ENCODE measurements around the gene EXOC3.

Gene EXOC3

GRCh38 chr5:478982-479535 lies 36.1 kb downstream of the EXOC3 start:
- CTCF ChIA-PET = no interaction called here
- TF ChIP-seq, protein P1, sequence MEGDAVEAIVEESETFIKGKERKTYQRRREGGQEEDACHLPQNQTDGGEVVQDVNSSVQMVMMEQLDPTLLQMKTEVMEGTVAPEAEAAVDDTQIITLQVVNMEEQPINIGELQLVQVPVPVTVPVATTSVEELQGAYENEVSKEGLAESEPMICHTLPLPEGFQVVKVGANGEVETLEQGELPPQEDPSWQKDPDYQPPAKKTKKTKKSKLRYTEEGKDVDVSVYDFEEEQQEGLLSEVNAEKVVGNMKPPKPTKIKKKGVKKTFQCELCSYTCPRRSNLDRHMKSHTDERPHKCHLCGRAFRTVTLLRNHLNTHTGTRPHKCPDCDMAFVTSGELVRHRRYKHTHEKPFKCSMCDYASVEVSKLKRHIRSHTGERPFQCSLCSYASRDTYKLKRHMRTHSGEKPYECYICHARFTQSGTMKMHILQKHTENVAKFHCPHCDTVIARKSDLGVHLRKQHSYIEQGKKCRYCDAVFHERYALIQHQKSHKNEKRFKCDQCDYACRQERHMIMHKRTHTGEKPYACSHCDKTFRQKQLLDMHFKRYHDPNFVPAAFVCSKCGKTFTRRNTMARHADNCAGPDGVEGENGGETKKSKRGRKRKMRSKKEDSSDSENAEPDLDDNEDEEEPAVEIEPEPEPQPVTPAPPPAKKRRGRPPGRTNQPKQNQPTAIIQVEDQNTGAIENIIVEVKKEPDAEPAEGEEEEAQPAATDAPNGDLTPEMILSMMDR (IDR thresholded peaks at IDR 0.05; ENCODE audit: insufficient read depth, low read length, missing control alignments) = no peak
- H3K4me3 ChIP-seq (ENCODE audit: low read depth, low read length) = no peak overlapping the region
- POLR2A ChIA-PET = interaction anchor here (0.6 kb wide), 1 partner anchor 45 kb away, joined by 3 read pairs; no protein-coding TSS in a partner anchor
- DNase-seq (ENCODE audit: low read depth, low spot score) = no peak

DNA sequence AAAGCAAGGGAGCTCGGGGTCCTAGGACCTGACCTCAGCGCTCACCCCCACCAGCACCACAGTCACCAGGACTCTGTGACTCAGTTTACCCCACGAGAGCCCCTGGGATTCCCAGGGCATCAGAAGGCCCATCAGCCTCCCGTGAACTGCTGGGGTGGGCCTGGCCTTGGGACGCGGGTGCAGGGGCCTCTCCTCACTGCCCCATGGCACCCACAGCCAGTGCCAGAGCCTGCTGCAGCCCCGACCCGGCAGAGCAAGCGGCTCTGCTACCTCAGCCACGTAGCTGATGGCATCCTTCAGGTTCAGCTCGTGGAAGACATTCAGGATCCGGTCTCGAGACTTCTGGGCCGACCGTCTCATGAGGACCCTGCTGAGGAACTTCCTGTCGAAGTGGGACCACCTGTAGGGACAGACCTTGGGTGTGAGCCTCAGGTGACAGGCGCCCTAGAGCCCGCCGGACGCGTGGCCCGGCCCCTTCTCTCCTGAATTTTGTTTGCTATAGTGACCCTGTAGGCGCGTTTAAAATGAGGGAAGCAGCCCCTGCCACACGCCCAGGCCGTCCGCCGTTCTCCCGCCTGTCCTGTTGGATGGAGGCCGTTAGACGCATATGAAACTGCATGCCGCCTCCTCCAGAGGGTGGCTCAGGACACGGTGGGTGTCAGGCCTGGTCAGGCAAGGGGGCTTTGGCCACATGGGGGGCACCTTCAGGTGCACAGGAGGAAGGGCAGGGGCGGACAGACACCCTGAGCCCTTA lies 36.8 kb downstream of the EXOC3 start:
- ChIA-PET CTCF (no interaction called here), POLR2A (interaction anchor here (0.6 kb wide), 1 partner anchor 46 kb away, joined by 3 read pairs; no protein-coding TSS in a partner anchor)
- DNase-seq (ENCODE audit: low read depth, low spot score) = no peak
- TF ChIP-seq, protein P1 (IDR thresholded peaks at IDR 0.05; ENCODE audit: insufficient read depth, low read length, missing control alignments) = no peak
- no peak overlapping the region for H3K4me3 ChIP-seq (ENCODE audit: low read depth, low read length)

DNA sequence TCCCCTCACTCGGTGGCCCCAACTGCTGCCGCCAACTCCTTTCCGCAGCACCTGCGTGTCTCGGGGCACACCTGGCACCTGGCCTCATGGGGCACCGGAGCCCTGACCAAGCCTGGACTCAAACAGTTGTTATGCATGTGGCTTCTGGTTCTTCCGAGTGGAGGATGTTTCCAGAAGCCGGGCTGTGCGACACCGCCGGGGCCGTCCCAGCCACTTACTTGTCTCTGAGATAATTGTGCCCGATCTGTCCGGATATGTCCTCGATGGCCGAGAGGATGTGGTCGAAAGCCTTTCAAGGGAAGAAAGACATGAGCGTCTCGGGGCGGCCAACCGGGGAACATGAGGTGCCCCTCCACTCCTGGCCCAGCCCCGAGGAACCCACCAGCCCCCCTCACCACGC lies 38.4 kb downstream of the EXOC3 start:
- CTCF ChIA-PET = no interaction called here
- TF ChIP-seq, protein P1 (IDR thresholded peaks at IDR 0.05; ENCODE audit: insufficient read depth, low read length, missing control alignments) = no peak
- POLR2A ChIA-PET = no interaction called here
- DNase-seq (ENCODE audit: low read depth, low spot score) = no peak
- H3K4me3 ChIP-seq (ENCODE audit: low read depth, low read length) = no peak overlapping the region

DNA sequence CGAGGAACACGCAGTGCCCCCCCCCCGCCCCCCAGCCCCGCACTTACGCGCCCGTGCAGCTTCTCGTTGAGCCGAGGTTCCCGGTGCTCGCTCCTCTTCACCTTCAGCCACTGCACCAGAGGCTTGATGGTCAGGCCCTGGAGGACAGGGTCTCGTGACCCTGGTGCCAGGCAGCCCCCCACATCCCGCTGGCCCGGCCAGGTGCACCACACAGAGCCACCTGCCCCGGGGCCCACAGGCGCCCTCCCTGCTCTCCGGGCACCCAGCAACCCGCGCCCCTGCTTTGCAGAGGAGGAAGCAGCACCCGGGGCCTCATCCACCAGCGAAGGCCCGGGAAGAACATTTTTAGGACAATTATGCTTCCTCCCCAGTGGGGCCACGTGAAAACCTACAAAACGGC lies 39.0 kb downstream of the EXOC3 start:
- POLR2A ChIA-PET = no interaction called here

DNA sequence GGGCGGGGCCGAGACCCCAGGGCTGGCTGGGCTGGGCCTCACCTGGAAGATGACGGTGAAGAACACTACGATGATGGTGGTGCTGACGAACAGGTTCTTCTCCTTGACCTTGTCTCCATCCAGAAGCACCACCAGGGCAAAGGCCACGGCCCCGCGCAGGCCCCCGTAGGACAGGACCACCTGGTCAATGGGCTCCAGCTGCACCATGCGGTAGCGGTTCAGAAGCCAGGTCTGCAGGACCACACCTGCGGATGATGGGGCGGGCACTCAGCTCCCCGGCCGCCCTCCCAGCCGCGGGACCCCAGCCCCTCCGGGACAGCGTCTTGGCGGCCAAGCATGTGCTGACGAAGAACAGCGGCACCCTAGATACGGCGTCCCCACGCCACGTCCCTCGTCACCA lies 39.5 kb downstream of the EXOC3 start:
- TF ChIP-seq, protein P1 (IDR thresholded peaks at IDR 0.05; ENCODE audit: insufficient read depth, low read length, missing control alignments) = no peak
- CTCF ChIA-PET = no interaction called here
- DNase-seq (ENCODE audit: low read depth, low spot score) = no peak
- POLR2A ChIA-PET = no interaction called here
- H3K4me3 ChIP-seq (ENCODE audit: low read depth, low read length) = no peak overlapping the region

More for the DNA sequence above, 39.0 kb downstream of the EXOC3 start:
- CTCF ChIA-PET = no interaction called here
- no peak for DNase-seq (ENCODE audit: low read depth, low spot score)
- TF ChIP-seq, protein P1 (IDR thresholded peaks at IDR 0.05; ENCODE audit: insufficient read depth, low read length, missing control alignments) = no peak
- H3K4me3 ChIP-seq (ENCODE audit: low read depth, low read length) = no peak overlapping the region

DNA sequence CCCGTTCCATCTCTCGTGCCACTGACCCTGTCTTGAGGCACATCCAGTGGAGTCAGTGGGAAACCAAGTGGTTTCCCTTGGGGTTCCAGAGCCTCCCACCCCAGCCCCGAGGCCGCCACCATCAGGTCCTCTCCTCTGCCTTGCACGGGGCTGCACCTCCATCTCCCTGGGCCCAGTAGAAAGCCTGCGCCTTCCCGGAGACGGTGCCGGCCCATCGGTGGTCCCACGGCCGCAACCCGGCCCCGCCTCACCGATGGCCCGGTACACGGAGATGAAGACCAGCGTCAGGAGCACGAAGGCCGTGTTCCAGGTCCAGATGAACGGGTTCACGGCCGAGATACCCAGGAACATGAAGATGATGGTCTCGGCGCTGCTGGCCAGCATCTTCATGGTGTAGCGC lies 40.0 kb downstream of the EXOC3 start:
- ChIA-PET CTCF (no interaction called here), POLR2A (no interaction called here)
- TF ChIP-seq, protein P1 (IDR thresholded peaks at IDR 0.05; ENCODE audit: insufficient read depth, low read length, missing control alignments) = no peak
- no peak for DNase-seq (ENCODE audit: low read depth, low spot score)
- H3K4me3 ChIP-seq (ENCODE audit: low read depth, low read length) = no peak overlapping the region

Measured in AG04449 (cell line).